ENCODE data around the gene CKMT2. TPM values are rescaled to one million over a fixed set of nuclear protein-coding genes. Genes with fewer than 3 reads are reported as not detected.

Gene CKMT2
- total and polyA plus RNA-seq, 4 experiments from 2014 or later: not detected

DNA sequence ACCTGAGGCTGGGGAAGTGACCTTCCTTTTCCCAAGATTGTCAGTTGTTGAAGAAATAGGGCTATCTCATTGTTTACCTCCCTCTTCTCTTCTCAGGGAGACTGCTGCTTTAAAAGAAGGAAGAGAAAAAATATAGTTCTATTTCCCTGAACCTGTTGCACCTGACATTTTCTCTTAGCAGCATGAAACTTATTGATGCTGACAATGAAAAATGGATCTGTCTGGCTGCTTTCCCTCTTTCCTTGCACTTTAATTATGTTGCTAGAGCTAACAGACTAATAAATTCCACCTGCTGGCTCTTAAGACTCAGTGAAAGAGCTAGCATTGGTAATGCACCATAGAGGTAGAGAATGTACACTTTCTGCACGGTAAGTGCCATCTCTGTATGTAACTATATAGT, 6.2 kb upstream of the CKMT2 start:
- no peak overlapping the region for H3K27ac Mint-ChIP-seq
- no peak overlapping the region for H3K4me3 ChIP-seq (ENCODE audit: low read length in 2 of 2)
- no peak overlapping the region for H3K27ac ChIP-seq (ENCODE audit: low read depth, low read length)
- POLR2A ChIA-PET (ENCODE audit: partially characterized antibody): no interaction called here
- CTCF ChIA-PET (ENCODE audit: partially characterized antibody): interaction anchor here (1.1 kb wide), 1 partner anchor 74 kb away, joined by 3 read pairs; no protein-coding TSS in a partner anchor
- intact Hi-C loops (cut with micrococcal nuclease): no loop called here
- no peaks in the 10 kb centered on the region for H3K27me3 Mint-ChIP-seq
- H3K9me3 Mint-ChIP-seq: peaks cover 0 to 2% (median 0%) of the 10 kb centered on the region in 8 donors
- no peaks in the 10 kb centered on the region for H3K4me1 ChIP-seq (ENCODE audit: insufficient read depth, low read length)
- H3K4me3 Mint-ChIP-seq: no peak overlapping the region
- no peak for DNase-seq
- no peaks in the 10 kb centered on the region for H3K4me1 Mint-ChIP-seq
- H3K9me3 ChIP-seq (ENCODE audit: control insufficient read depth in 1 of 2, low read length in 2 of 2): no peaks in the 10 kb centered on the region
- H3K27me3 ChIP-seq (ENCODE audit: insufficient read depth, low read length): no peaks in the 10 kb centered on the region
- peaks cover 36 to 42% of the 10 kb centered on the region in 2 donors for H3K36me3 Mint-ChIP-seq
- H3K36me3 ChIP-seq (ENCODE audit: insufficient read depth, low read length): no peaks in the 10 kb centered on the region

DNA sequence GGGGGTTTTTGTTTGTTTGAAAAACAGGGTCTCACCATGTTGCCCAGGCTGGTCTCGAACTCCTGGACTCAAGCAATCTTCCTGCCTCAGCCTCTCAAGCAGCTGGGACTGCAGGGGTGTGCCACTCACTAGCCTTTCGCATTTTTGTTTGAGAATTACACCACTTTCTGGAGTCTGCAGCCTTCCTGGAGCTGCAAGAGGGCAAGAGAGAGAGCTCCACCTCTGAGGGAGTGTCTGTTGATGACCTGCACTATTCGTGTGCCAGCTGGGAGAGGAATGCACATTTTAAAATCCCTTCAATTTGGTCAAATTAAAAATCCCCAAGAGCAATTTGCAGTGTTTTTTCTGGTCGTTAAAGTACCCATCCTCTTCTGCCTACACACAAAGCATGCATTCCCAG, 5.0 kb upstream of the CKMT2 start:
- Mint-ChIP-seq H3K4me1 (no peaks in the 10 kb centered on the region), H3K27me3 (no peaks in the 10 kb centered on the region), H3K9me3 (peaks cover 0 to 2% (median 0%) of the 10 kb centered on the region in 8 donors), H3K27ac (no peak overlapping the region), H3K36me3 (peaks cover 27 to 35% of the 10 kb centered on the region in 2 donors), H3K4me3 (no peak overlapping the region)
- H3K36me3 ChIP-seq (ENCODE audit: insufficient read depth, low read length): no peaks in the 10 kb centered on the region
- H3K9me3 ChIP-seq (ENCODE audit: control insufficient read depth in 1 of 2, low read length in 2 of 2): no peaks in the 10 kb centered on the region
- intact Hi-C loops (cut with micrococcal nuclease): no loop called here
- no peak overlapping the region for H3K27ac ChIP-seq (ENCODE audit: low read depth, low read length)
- ChIA-PET POLR2A (ENCODE audit: partially characterized antibody) (no interaction called here), CTCF (ENCODE audit: partially characterized antibody) (interaction anchor here (1.1 to 1.2 kb wide), 2 partner anchors 33 to 73 kb away, joined by 3 read pairs; no protein-coding TSS in a partner anchor)
- no peaks in the 10 kb centered on the region for H3K4me1 ChIP-seq (ENCODE audit: insufficient read depth, low read length)
- DNase-seq: no peak
- H3K27me3 ChIP-seq (ENCODE audit: insufficient read depth, low read length): no peaks in the 10 kb centered on the region
- H3K4me3 ChIP-seq (ENCODE audit: low read length in 2 of 2): no peak overlapping the region

DNA sequence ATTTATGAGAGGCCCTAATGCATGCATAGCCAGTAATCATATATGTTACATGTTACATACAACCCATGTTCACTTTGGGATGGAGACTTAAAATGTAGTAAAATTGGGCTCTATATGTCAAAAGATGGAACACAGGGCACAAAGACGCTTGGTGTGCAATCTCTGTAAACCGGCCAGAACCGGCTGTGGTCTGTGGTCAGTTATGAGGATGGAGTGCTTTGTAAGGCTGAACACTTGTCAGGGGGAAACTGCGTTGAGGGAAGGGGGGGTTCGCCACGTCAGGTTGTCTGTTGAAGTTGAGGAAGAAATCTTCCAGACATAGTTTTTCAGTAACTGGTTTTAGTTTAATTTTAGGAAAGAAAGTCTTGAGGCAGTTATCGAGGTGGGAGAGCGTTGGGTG, 2.7 kb upstream of the CKMT2 start:
- Mint-ChIP-seq H3K4me1 (peaks cover 7 to 19% (median 15%) of the 10 kb centered on the region in 4 donors), H3K36me3 (peaks cover 20 to 21% of the 10 kb centered on the region in 2 donors), H3K9me3 (peaks cover 0 to 2% (median 0%) of the 10 kb centered on the region in 8 donors), H3K27me3 (no peaks in the 10 kb centered on the region), H3K27ac (peak overlapping the region in 1 of 7 donors; percentile 64), H3K4me3 (no peak overlapping the region)
- Histone ChIP-seq H3K27me3 (ENCODE audit: insufficient read depth, low read length) (no peaks in the 10 kb centered on the region), H3K4me1 (ENCODE audit: insufficient read depth, low read length) (peaks cover 14% of the 10 kb centered on the region), H3K9me3 (ENCODE audit: control insufficient read depth in 1 of 2, low read length in 2 of 2) (no peaks in the 10 kb centered on the region), H3K36me3 (ENCODE audit: insufficient read depth, low read length) (no peaks in the 10 kb centered on the region), H3K27ac (ENCODE audit: low read depth, low read length) (no peak overlapping the region), H3K4me3 (ENCODE audit: low read length in 2 of 2) (no peak overlapping the region)
- ChIA-PET POLR2A (ENCODE audit: partially characterized antibody) (no interaction called here), CTCF (ENCODE audit: partially characterized antibody) (no interaction called here)
- no peak for DNase-seq
- intact Hi-C loops (cut with micrococcal nuclease): no loop called here

DNA sequence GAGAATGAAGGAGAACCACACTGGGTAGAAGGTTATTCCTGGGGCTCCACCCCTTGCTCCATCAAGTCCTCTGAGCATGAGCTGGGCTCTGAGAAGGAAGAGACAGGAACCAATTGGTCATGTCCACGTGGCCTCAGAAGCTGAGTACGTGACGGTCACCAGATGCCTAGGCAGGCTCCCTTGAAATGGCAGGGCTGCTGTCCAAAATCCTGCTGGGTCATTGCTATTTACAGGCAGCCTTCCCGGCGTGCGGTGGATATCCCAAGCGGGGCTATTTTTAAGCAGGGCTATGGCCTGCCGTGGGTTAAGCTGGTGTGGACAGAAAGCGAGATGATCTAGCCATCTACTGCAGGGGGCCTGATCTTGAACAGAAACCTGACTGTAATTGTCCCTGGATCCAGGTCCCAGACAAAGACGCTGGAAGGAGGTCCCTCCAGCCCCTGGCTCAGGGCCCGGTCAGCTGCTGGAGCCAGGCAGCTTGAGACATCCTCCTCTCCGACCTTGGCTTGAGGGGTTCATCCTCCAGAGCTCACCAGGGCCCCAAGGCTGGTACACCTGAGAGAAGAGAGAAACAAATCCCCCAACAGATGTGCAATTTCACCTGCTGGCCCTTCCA, 550 bp upstream of the CKMT2 start:
- no peak for DNase-seq
- no peak overlapping the region for H3K27ac ChIP-seq (ENCODE audit: low read depth, low read length)
- Mint-ChIP-seq H3K4me1 (peaks cover 7 to 24% (median 19%) of the 10 kb centered on the region in 4 donors), H3K27ac (peak overlapping the region in 1 of 7 donors; percentile 9), H3K27me3 (no peaks in the 10 kb centered on the region), H3K36me3 (peaks cover 2 to 4% of the 10 kb centered on the region in 2 donors), H3K9me3 (peaks cover 0 to 2% (median 0%) of the 10 kb centered on the region in 8 donors), H3K4me3 (no peak overlapping the region)
- no peaks in the 10 kb centered on the region for H3K9me3 ChIP-seq (ENCODE audit: control insufficient read depth in 1 of 2, low read length in 2 of 2)
- ChIA-PET POLR2A (ENCODE audit: partially characterized antibody) (no interaction called here), CTCF (ENCODE audit: partially characterized antibody) (interaction anchor here (1.1 kb wide), 1 partner anchor 15 kb away, joined by 3 read pairs; no protein-coding TSS in a partner anchor)
- peaks cover 15% of the 10 kb centered on the region for H3K4me1 ChIP-seq (ENCODE audit: insufficient read depth, low read length)
- intact Hi-C loops (cut with micrococcal nuclease): no loop called here
- no peak overlapping the region for H3K4me3 ChIP-seq (ENCODE audit: low read length in 2 of 2)
- no peaks in the 10 kb centered on the region for H3K36me3 ChIP-seq (ENCODE audit: insufficient read depth, low read length)
- no peaks in the 10 kb centered on the region for H3K27me3 ChIP-seq (ENCODE audit: insufficient read depth, low read length)

DNA sequence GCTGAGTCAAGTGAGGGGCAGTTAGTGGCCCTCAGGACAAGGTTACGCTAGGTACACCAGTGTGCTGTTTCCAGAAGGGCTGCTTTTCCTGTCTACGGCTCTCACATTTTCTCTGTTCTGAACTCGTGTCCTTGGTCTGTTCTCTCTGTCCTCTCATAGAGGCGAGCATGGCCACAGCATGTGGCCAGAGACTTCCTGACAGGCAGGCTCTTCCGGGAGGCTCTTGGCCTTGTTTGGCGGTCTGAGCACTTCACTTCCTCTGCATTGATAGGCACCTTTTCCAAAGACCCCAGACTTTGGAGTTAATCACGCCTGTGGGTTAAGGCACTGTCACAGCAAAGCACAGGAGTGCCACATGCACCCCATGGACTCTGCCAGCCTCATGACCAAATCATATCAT, 1.2 kb downstream of the CKMT2 start:
- H3K9me3 ChIP-seq (ENCODE audit: control insufficient read depth in 1 of 2, low read length in 2 of 2): no peaks in the 10 kb centered on the region
- H3K27me3 ChIP-seq (ENCODE audit: insufficient read depth, low read length): no peaks in the 10 kb centered on the region
- CTCF ChIA-PET (ENCODE audit: partially characterized antibody): no interaction called here
- intact Hi-C loops (cut with micrococcal nuclease): no loop called here
- no peaks in the 10 kb centered on the region for H3K27me3 Mint-ChIP-seq
- peak overlapping the region in 5 of 7 donors; percentile 27 to 78 (median 51) for H3K27ac Mint-ChIP-seq
- peaks cover 7 to 24% (median 19%) of the 10 kb centered on the region in 4 donors for H3K4me1 Mint-ChIP-seq
- H3K36me3 ChIP-seq (ENCODE audit: insufficient read depth, low read length): no peaks in the 10 kb centered on the region
- no peaks in the 10 kb centered on the region for H3K36me3 Mint-ChIP-seq
- H3K4me3 ChIP-seq (ENCODE audit: low read length in 2 of 2): no peak overlapping the region
- DNase-seq: no peak
- peak overlapping the region in 1 of 8 donors; percentile 38 for H3K4me3 Mint-ChIP-seq
- POLR2A ChIA-PET (ENCODE audit: partially characterized antibody): no interaction called here
- peaks cover 15% of the 10 kb centered on the region for H3K4me1 ChIP-seq (ENCODE audit: insufficient read depth, low read length)
- H3K9me3 Mint-ChIP-seq: peaks cover 0 to 2% (median 0%) of the 10 kb centered on the region in 8 donors
- H3K27ac ChIP-seq (ENCODE audit: low read depth, low read length): no peak overlapping the region

DNA sequence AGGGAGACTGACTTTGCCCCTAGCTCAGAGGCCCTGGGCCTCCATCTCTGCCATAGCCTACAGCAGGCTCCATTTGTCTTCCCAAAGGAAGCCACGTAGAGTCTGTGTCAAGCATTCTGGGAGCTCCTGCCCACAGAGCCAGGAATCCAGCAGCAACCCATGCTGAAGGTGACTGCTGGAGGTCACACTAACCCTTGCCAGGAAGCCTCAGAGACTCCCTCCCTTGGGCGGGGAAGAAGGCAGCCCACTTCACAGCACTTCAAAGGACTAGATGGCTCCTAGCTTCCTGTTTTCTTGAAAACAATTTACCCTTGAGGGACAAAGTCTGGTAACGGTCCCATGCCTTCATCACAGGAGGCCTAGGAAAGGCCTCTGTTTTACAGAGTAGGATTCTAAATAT, 1.7 kb downstream of the CKMT2 start:
- DNase-seq: peak in 1 of 5 donors; percentile 3
- POLR2A ChIA-PET (ENCODE audit: partially characterized antibody): no interaction called here
- no peak overlapping the region for H3K4me3 ChIP-seq (ENCODE audit: low read length in 2 of 2)
- Mint-ChIP-seq H3K36me3 (no peaks in the 10 kb centered on the region), H3K27me3 (no peaks in the 10 kb centered on the region), H3K9me3 (peaks cover 0 to 2% (median 0%) of the 10 kb centered on the region in 8 donors), H3K4me1 (peaks cover 7 to 24% (median 19%) of the 10 kb centered on the region in 4 donors), H3K4me3 (peak overlapping the region in 1 of 8 donors; percentile 38), H3K27ac (peak overlapping the region in 5 of 7 donors; percentile 1 to 78 (median 31))
- no peaks in the 10 kb centered on the region for H3K36me3 ChIP-seq (ENCODE audit: insufficient read depth, low read length)
- H3K27me3 ChIP-seq (ENCODE audit: insufficient read depth, low read length): no peaks in the 10 kb centered on the region
- H3K27ac ChIP-seq (ENCODE audit: low read depth, low read length): no peak overlapping the region
- CTCF ChIA-PET (ENCODE audit: partially characterized antibody): no interaction called here
- intact Hi-C loops (cut with micrococcal nuclease): no loop called here
- H3K4me1 ChIP-seq (ENCODE audit: insufficient read depth, low read length): peaks cover 15% of the 10 kb centered on the region
- no peaks in the 10 kb centered on the region for H3K9me3 ChIP-seq (ENCODE audit: control insufficient read depth in 1 of 2, low read length in 2 of 2)

DNA sequence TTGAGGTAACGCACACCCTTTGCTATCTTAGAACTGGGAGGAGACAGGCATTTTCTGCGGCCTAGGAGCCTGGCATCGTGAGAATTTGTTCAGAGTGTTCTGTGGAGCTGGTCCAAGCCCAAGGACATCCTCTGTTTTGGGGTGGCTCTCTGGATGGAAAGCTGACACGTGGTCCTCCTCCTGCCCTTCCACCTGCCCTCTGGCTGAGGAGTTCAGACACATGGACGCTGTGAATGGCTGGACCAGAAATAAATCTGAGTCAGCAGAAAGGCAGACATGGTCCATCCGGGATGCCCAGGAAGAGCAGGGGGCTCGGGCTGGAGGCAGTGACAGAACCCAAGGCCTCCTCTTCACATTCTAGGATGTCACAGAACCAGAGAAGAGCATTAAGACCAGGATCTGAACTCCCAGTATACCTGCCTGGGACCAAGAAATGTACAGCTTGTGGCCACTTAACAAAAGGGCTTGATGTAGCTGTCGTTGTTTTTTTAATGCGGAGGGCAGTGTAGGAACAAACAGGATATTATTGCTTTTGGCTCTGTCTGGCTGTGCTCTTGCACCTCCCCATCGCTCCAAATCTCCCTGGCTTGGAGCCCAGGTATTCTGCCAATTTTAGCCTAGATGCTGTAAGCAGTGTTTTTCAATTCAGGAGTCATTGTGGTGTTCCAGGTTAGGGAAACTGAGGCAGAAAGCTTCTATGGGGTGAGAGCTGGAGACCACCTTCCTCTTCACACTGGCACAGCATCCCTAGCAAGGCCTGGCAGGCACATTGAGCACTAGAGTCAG, 2.4 kb downstream of the CKMT2 start:
- no peaks in the 10 kb centered on the region for H3K36me3 Mint-ChIP-seq
- H3K9me3 Mint-ChIP-seq: no peaks in the 10 kb centered on the region
- H3K4me1 ChIP-seq (ENCODE audit: insufficient read depth, low read length): peaks cover 15% of the 10 kb centered on the region
- intact Hi-C loops (cut with micrococcal nuclease): no loop called here
- no peak for DNase-seq
- ChIA-PET CTCF (ENCODE audit: partially characterized antibody) (no interaction called here), POLR2A (ENCODE audit: partially characterized antibody) (no interaction called here)
- H3K27me3 Mint-ChIP-seq: no peaks in the 10 kb centered on the region
- no peak overlapping the region for H3K27ac ChIP-seq (ENCODE audit: low read depth, low read length)
- no peak overlapping the region for H3K4me3 ChIP-seq (ENCODE audit: low read length in 2 of 2)
- H3K4me1 Mint-ChIP-seq: peaks cover 7 to 24% (median 19%) of the 10 kb centered on the region in 4 donors
- H3K36me3 ChIP-seq (ENCODE audit: insufficient read depth, low read length): no peaks in the 10 kb centered on the region
- no peaks in the 10 kb centered on the region for H3K27me3 ChIP-seq (ENCODE audit: insufficient read depth, low read length)
- H3K4me3 Mint-ChIP-seq: no peak overlapping the region
- no peaks in the 10 kb centered on the region for H3K9me3 ChIP-seq (ENCODE audit: control insufficient read depth in 1 of 2, low read length in 2 of 2)
- H3K27ac Mint-ChIP-seq: peak overlapping the region in 4 of 7 donors; percentile 12 to 50 (median 24)

Data from CD4-positive, alpha-beta memory T cell (primary cell).